Hepatocyte (in vitro differentiated cells): ENCODE results near the gene TTBK2. TPM values are rescaled to one million over a fixed set of nuclear protein-coding genes. Genes with fewer than 3 reads are reported as not detected.

Experiments
- DNase-seq: peaks from one replicate; pipeline ENCODE4 v3.0.0-alpha.2; 2016; ENCODE audit warnings: low spot score
- H2AFZ ChIP-seq: fragments of 200-600 bp; sonication (generic); 2 replicates; pipeline ENCODE4 v1.6.0; 2016; ENCODE audit warnings: antibody characterized with exemption, mild to moderate bottlenecking
- H3K27ac ChIP-seq: fragments of 200-600 bp; sonication (generic); 2 replicates; pipeline ENCODE4 v1.5.1; 2016; ENCODE audit warnings: mild to moderate bottlenecking
- H3K27me3 ChIP-seq: fragments of 200-600 bp; sonication (generic); 2 replicates; pipeline ENCODE4 v1.6.1; 2016
- H3K36me3 ChIP-seq: fragments of 200-600 bp; sonication (generic); replicated peaks from 2 replicates; pipeline ENCODE4 v1.5.1; 2016; ENCODE audit warnings: low read depth; ENCODE audit not compliant: insufficient read depth
- H3K4me1 ChIP-seq: fragments of 200-600 bp; sonication (generic); 2 replicates; pipeline ENCODE4 v1.5.1; 2016; ENCODE audit warnings: mild to moderate bottlenecking, moderate library complexity; ENCODE audit not compliant: insufficient read depth
- H3K4me2 ChIP-seq: fragments of 200-600 bp; sonication (generic); 2 replicates; pipeline ENCODE4 v1.6.0; 2016
- H3K4me3 ChIP-seq: fragments of 200-600 bp; sonication (generic); 2 replicates; pipeline ENCODE4 v1.5.1; 2016; ENCODE audit warnings: mild to moderate bottlenecking
- H3K79me2 ChIP-seq: fragments of 200-600 bp; sonication (generic); 2 replicates; pipeline ENCODE4 v1.6.0; 2017; ENCODE audit warnings: mild to moderate bottlenecking
- H3K9me2 ChIP-seq: fragments of 200-600 bp; sonication (generic); replicated peaks from 2 replicates; pipeline ENCODE4 v1.6.0; 2017; ENCODE audit warnings: mild to moderate bottlenecking; ENCODE audit not compliant: insufficient read depth
- H3K9me3 ChIP-seq: fragments of 200-600 bp; sonication (generic); 2 replicates; pipeline ENCODE4 v1.5.1; 2016; ENCODE audit warnings: low read depth, mild to moderate bottlenecking
- H4K20me1 ChIP-seq: fragments of 200-600 bp; sonication (generic); 2 replicates; pipeline ENCODE4 v1.6.0; 2016; ENCODE audit warnings: mild to moderate bottlenecking; ENCODE audit not compliant: insufficient read depth, poor library complexity, severe bottlenecking
- CTCF ChIP-seq: fragments of 200-600 bp; sonication (generic); IDR thresholded peaks from 2 replicates; pipeline ENCODE4 v1.5.1; 2016; ENCODE audit warnings: antibody characterized with exemption, mild to moderate bottlenecking; ENCODE audit not compliant: poor library complexity
- EZH2 ChIP-seq: fragments of 200-600 bp; sonication (generic); IDR thresholded peaks from 2 replicates; pipeline ENCODE4 v1.6.1; 2016; ENCODE audit warnings: antibody characterized with exemption, mild to moderate bottlenecking, borderline replicate concordance
- EZH2phosphoT487 ChIP-seq: fragments of 200-600 bp; sonication (generic); IDR thresholded peaks from one replicate; pipeline ENCODE4 v1.6.1; 2018; ENCODE audit warnings: antibody characterized with exemption, mild to moderate bottlenecking, low read depth, moderate library complexity; ENCODE audit not compliant: unreplicated experiment, severe bottlenecking
- WGBS: methylation state at CpG from one replicate; pipeline ENCODE4 v1.1.6; 2016; ENCODE audit warnings: low lambda C conversion rate; ENCODE audit errors: missing lambda C conversion rate; 5-methylcytosine and 5-hydroxymethylcytosine counted together
- polyA plus RNA-seq: library from polyadenylated mRNA; unstranded; fragments of >200 nt; fragmentation: Nextera tagmentation; extraction: Ambion mirVana; gene quantifications from 2 replicates; pipeline ENCODE4 v1.2.1, GENCODE V29; 2016
- total RNA-seq: library from RNA; depleted of rRNA; stranded (reverse); fragments of >200 nt; gene quantifications from 2 replicates; pipeline ENCODE4 v1.2.3, GENCODE V29; 2014

Gene TTBK2
- total and polyA plus RNA-seq, 2 experiments from 2014 or later = 3.8 to 8.5 TPM

- Histone ChIP-seq H3K9me2 (no peaks in the 10 kb centered on the region), H3K27me3 (no peaks in the 10 kb centered on the region), H4K20me1 (peaks cover 2% of the 10 kb centered on the region), H3K79me2 (peaks cover 20% of the 10 kb centered on the region), H3K9me3 (no peaks in the 10 kb centered on the region), H3K36me3 (peaks cover 4% of the 10 kb centered on the region), H3K4me3 (peak overlapping the region; percentile 85), H3K27ac (peak overlapping the region; percentile 84), H2AFZ (no peak overlapping the region), H3K4me2 (peak overlapping the region; percentile 85), H3K4me1 (peaks cover 18% of the 10 kb centered on the region)
- TF ChIP-seq CTCF (no peak), EZH2phosphoT487 (no peak), EZH2 (no peak)
- DNase-seq = no peak
- WGBS = 89% methylated on average over 19 of the region's 19 CpGs
These were observed 185.0 kb downstream of the TTBK2 start for GRCh38 chr15:42735382-42736165.

- Histone ChIP-seq H3K4me1 (peaks cover 18% of the 10 kb centered on the region), H4K20me1 (peaks cover 2% of the 10 kb centered on the region), H3K36me3 (peaks cover 4% of the 10 kb centered on the region), H3K27me3 (no peaks in the 10 kb centered on the region), H3K27ac (no peak overlapping the region), H3K4me3 (no peak overlapping the region), H3K9me3 (no peaks in the 10 kb centered on the region), H3K9me2 (no peaks in the 10 kb centered on the region), H3K79me2 (peaks cover 20% of the 10 kb centered on the region), H3K4me2 (no peak overlapping the region), H2AFZ (no peak overlapping the region)
- TF ChIP-seq EZH2phosphoT487 = no peak
- TF ChIP-seq CTCF = no peak
- no peak for TF ChIP-seq EZH2
- DNase-seq = no peak
- 95% methylated on average over 6 of the region's 6 CpGs for WGBS
These were observed 186.4 kb downstream of the TTBK2 start for GRCh38 chr15:42734076-42734672.

DNA sequence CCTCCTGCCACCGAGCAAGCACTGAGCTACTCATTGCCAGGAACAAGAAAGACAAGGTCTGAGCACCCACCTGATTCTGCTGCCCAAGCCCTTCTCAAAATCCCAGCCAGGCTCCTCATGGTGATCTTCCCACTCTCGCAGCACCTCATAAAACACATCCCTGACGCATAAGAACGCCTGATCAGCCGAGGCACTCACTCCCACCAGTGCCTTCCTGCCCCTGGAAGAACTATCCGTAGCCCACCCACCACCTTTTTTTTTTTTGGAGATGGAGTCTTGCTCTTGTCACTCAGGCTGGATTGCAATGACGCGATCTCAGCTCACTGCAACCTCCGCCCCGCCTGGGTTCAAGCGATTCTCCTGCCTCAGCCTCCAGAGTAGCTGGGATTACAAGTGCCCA is 187.6 kb downstream of the TTBK2 start:
- H3K79me2 ChIP-seq = peaks cover 20% of the 10 kb centered on the region
- TF ChIP-seq EZH2 (no peak), CTCF (no peak), EZH2phosphoT487 (no peak)
- no peak overlapping the region for H3K27ac ChIP-seq
- no peaks in the 10 kb centered on the region for H3K9me2 ChIP-seq
- no peak overlapping the region for H3K4me3 ChIP-seq
- H3K4me2 ChIP-seq = no peak overlapping the region
- peaks cover 18% of the 10 kb centered on the region for H3K4me1 ChIP-seq
- H4K20me1 ChIP-seq = peaks cover 2% of the 10 kb centered on the region
- H2AFZ ChIP-seq = no peak overlapping the region
- no peaks in the 10 kb centered on the region for H3K9me3 ChIP-seq
- WGBS = 91% methylated on average over 11 of the region's 11 CpGs
- DNase-seq = no peak
- H3K36me3 ChIP-seq = peaks cover 4% of the 10 kb centered on the region
- H3K27me3 ChIP-seq = no peaks in the 10 kb centered on the region
